HG03558 (cell line): Measurements from ENCODE around the gene ANP32E.
"Not testable (repeated sequence)": the region's sequence is repeated elsewhere in the genome, so short reads cannot be mapped to it uniquely, and the experiment has no call there.

Experiments
- ATAC-seq: cut with Tn5 transposase; IDR thresholded peaks from one replicate; pipeline ENCODE4 v1.9.1; 2021; ENCODE audit warnings: moderate number of reproducible peaks; ENCODE audit not compliant: unreplicated experiment; ENCODE audit errors: extremely low read depth

The ANP32E gene

DNA sequence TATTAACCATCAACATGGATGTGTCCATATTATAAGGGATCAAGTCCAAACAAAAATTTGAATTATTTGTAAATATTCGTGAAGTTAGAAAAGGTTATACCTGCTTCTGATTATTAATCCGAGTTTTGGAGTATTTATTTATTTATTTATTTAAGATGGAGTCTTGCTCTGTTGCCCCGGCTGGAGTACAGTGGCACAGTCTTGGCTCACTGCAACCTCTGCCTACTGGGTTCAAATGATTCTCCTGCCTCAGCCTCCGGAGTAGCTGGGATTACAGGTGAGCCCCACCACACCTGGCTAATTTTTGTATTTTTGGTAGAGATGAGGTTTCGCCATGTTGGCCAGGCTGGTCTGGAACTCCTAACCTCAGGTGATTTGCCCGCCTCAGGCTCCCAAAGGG is 20.1 kb downstream of the ANP32E start:
- not testable (repeated sequence) for ATAC-seq

- ATAC-seq: not testable (repeated sequence)
Observed at GRCh38 chr1:150214099-150214756, 21.7 kb downstream of the ANP32E start.

DNA sequence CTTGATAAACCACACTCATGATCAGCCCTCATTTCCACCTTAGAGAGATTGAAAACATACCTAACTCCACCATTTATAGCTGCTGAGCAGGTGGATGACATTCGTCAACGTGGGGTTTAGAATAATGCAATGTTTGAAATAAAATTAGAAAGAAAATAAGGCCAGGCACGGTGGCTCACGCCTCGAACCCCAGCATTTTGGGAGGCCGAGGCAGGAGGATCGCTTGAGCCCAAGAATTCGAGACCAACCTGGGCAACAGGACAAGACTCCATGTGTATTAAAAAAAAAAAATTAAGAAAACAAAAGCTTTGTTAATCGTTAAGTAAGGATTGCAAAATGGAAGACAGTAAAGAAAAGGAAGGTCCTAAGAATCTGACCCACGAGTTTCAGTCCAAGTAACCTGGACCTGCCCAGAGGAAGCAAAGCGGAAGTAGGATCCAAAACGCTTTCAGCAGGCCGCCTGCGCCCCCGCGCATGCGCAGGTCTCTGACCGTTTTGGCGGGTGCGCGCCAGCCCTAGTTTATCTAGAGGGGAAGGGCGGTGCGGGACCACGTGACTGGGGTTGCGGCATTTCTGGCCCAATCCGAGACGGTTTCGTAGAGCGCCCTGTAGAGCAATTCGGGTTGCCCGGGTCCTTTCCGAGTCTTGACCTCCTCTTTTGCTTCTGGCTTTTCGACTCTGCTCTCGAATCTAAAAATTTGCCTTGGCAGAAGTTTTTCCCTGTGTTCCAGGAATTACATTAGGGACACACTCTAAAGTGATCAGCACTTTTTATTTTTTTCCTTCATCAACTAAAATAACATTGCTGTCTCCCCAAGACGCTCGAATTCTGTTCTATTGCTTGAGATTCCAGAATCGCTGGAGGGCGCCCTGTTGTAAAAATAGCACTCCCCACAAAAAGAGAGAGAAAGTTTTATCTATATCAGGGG is 22.5 kb downstream of the ANP32E start:
- ATAC-seq: peak; percentile 79

DNA sequence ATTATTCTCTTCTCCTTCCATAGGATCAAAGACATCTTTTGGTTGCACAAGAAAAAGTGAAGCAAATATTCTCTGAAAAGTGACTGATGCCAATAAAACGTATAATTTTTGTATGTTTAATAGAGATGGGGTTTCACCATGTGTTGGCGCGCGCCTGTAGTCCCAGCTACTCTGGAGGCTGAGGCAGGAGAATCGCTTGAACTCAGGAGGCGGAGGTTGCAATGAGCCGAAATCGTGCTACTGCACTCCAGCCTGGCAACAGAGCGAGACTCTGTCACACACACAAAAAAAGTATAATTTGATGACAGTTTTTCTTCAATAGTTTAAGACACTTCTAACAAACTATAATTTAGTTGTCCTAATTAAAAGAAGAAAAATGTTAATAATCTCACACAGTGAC is 23.8 kb downstream of the ANP32E start:
- ATAC-seq: no peak

- no peak for ATAC-seq
Observed at GRCh38 chr1:150210706-150211105, 25.2 kb downstream of the ANP32E start.

GRCh38 chr1:150210091-150210490 is 25.8 kb downstream of the ANP32E start:
- no peak for ATAC-seq

GRCh38 chr1:150208460-150208859 is 27.5 kb downstream of the ANP32E start:
- ATAC-seq: not testable (repeated sequence)

GRCh38 chr1:150207281-150207971 is 28.5 kb downstream of the ANP32E start:
- ATAC-seq: no peak

GRCh38 chr1:150196417-150196816 is 39.5 kb downstream of the ANP32E start:
- ATAC-seq: no peak

DNA sequence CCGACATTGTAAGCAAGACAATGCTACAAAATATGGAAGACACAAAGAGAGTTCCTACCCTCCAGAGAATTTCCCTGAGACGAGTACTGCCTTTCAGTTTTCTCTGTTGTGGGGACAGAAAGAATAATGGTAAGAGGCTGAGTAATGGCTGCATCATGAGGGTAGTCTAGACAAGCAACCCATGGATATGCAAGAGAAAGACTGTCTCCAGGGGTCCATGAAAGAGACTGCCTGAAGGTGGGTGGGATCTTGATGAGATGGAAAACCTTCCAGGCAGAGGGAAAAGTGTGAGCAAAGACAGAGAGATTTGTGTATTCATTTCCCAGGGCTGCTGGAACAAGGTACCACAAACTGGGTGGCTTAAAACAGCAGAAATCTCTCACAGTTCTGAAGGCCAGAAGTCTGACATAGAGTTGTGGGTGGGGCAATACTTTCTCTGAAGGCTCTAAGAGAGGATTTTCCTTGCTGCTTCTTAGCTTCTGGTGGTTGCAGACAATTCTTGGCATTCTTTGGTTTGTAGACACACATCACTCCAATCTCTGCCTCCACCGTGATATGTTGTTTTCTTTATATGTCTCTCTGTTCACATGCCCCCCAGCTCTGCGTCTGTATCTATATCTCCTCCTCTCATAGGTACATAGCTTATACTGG is 41.4 kb downstream of the ANP32E start:
- no peak for ATAC-seq

GRCh38 chr1:150192012-150192411 is 43.9 kb downstream of the ANP32E start:
- no peak for ATAC-seq

- ATAC-seq: no peak
Observed at GRCh38 chr1:150187560-150187931, 48.4 kb downstream of the ANP32E start.

DNA sequence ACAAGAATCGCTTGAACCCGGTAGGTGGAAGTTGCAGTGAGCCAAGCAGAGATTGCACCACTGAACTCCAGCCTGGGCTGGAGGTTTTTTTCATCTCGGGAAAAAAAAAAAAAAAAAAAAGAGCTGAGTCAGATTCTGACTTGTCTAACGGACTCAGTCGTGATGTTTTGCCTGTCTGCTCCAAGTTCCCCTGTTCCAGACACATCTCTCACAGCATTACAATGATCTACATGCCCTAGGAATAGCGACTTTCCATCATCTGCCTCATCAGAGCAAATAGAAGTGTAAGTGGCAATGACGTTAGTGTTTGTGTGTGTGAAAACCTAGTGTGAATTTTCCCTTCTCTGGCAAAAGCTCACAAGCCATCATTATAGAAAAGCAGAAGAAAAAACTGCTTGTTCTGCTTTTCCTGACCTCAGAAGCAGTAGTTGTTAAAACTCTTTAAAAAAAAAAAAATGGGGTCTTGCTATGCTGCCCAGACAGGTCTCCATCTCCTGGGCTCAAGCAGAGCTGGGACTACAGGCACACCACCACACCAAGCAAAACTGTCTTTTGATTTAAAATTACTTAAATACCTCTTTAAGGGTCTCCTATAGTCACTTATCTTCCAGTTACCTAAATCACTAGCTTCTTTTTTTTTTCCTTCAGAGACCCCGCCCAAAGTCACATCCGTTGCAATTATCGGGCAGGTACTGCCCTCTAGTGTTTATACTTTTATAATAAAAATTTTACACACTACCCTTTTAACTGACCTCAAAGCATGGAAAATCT is 48.9 kb downstream of the ANP32E start:
- ATAC-seq: no peak

DNA sequence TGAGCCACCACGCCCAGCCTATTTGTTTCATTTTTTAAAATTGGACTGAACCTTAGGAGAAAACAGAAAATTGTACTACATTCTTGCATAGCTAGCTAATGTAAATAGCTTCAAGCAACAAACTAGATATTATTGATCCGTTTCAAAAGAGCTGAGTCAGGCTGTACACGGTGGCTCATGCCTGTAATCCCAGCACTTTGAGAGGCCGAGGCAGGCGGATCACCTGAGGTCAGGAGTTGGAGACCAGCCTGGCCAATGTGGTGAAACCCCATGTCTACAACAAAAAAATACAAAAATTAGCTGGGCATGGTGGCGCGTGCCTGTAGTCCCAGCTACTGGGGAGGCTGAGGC is 49.5 kb downstream of the ANP32E start:
- not testable (repeated sequence) for ATAC-seq

DNA sequence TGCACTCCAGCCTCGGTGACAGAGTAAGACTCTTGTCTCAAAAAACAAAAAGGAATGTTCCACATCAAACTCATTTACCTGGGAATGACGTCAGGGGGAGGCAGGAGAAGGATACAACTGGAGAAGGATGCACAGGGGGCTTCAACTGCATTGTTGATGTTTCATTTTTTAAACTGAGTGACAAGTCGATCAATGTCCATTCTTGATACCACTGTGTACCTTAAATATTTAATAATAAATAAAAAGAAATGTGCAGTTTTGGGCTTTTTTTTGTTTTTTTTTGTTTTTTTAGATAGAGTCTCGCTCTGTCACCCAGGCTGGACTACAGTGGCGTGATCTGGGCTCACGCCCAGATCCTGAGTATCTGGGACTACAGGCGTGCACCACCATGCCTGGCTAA is 50.4 kb downstream of the ANP32E start:
- no peak for ATAC-seq

DNA sequence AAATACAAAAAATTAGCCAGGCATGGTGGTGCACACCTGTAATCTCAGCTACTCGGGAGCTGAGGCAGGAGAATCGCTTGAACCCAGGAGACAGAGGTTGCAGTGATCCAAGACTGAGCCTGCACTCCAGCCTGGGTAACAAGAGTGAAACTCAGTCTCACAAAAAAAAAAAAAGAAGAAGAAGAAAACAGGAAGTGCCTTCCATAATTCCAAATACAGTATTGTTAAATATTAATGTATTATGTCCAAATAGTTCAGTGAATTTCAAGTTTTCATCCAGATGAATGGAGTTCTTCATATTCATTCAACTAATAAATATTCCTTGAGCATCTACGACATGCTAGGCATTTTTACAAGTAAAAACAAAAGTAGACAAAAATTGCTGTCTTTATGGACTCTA is 52.9 kb downstream of the ANP32E start:
- ATAC-seq: no peak

GRCh38 chr1:150182247-150182646 is 53.7 kb downstream of the ANP32E start:
- no peak for ATAC-seq

DNA sequence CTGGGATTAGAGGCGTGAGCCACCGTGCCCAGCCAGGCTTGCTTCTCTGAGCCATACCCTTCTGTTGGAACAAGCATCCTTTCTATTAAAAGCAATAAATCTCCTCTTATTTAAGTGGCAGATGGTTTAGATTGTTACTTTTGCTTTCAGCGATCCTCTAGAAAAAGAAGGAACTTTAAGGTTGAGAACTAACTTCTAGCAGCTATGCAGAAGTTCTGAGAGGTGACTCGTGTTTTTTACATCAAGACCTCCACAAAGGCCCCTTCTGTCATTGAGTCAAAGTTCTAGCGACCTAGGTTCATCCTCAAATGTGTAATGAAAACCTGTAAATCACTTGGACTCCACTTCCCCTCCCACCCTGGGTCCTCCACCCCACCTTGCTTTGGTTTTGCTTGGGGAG is 55.4 kb downstream of the ANP32E start:
- ATAC-seq: no peak

DNA sequence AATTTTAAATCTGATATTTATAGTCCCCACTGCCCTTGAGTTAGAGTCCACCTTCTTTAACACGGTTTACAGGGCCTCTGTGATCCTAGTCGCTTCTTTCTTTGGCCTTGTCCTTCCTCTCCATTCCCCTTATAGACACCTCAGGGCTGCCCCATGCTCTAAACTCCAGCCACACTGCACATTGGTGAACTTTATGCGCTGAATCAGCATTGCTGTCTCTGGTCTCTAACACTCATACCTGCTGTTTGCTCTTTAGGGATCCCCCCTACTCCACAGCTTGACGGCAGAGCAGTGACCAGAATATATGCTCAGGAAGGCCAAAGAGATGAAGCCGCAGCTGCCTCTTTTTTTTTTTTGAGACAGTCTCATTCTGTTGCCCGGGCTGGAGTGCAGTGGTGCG is 56.0 kb downstream of the ANP32E start:
- ATAC-seq: no peak

DNA sequence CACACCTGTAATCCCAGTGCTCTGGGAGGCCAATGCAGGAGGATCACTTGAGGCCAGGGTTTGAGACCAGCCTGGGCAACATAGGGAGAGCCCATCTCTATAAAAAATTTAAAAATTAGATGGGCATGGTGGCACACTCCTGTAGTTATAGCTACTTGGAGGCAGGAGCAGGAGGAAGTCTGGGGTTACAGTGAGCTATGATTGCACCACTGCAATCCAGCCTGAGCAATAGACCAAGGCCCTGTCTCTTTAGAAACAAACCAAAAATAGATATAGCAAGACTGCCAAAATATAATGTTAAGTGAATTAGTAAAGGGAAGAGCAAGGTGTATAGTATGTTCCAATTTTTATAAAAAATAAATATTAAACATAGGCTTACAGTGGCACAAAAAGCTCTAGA is 57.4 kb downstream of the ANP32E start:
- no peak for ATAC-seq
